K562 (cell line): ENCODE data around the gene DHODH. TPM values are rescaled to one million over a fixed set of nuclear protein-coding genes. Genes with fewer than 3 reads are reported as not detected.
A peak's percentile ranks its signal among the peaks of the same experiment; 100 is the strongest.

Source experiments
- BRD9 ChIP-seq: fragments of 450-650 bp; IDR thresholded peaks from 2 replicates; pipeline ENCODE4 v1.6.1; 2018; ENCODE audit warnings: low read depth; ENCODE audit not compliant: partially characterized antibody
- CHD1 ChIP-seq: fragments of 200-600 bp; sonication (generic); IDR thresholded peaks from one replicate; pipeline ENCODE4 v1.6.1; 2012; ENCODE audit warnings: mild to moderate bottlenecking, moderate library complexity, low read length, inconsistent platforms
- GATA2 ChIP-seq: sonication (generic); formaldehyde crosslinking; IDR thresholded peaks from 2 replicates; pipeline ENCODE4 v1.4.0; 2020; ENCODE audit warnings: mild to moderate bottlenecking, missing genetic modification reagents
- GTF2E2 ChIP-seq: fragments of 200-800 bp; sonication (Bioruptor generic); IDR thresholded peaks from 2 replicates; pipeline ENCODE4 v1.6.1; 2016; ENCODE audit warnings: missing genetic modification characterization, missing compliant biosample characterization
- HDAC3 ChIP-seq: fragments of 450-650 bp; IDR thresholded peaks from 2 replicates; pipeline ENCODE4 v1.6.1; 2018; ENCODE audit warnings: borderline replicate concordance, mild to moderate bottlenecking, moderate library complexity; ENCODE audit not compliant: partially characterized antibody
- MEIS2 ChIP-seq: fragments of 450-650 bp; IDR thresholded peaks from 2 replicates; pipeline ENCODE4 v1.6.1; 2014; ENCODE audit warnings: mild to moderate bottlenecking; ENCODE audit not compliant: partially characterized antibody
- NCOA4 ChIP-seq: fragments of 450-650 bp; IDR thresholded peaks from 2 replicates; pipeline ENCODE4 v1.6.1; 2018; ENCODE audit warnings: mild to moderate bottlenecking; ENCODE audit not compliant: partially characterized antibody
- NR2C2 ChIP-seq, 2 experiments: fragments of 200-800 bp in 1 of 2; sonication (Bioruptor generic) in 1 of 2; sonication (generic) in 1 of 2; formaldehyde crosslinking in 1 of 2; IDR thresholded peaks; 2 replicates each; pipeline versions ENCODE4 v1.6.1 to v1.8.0; 2016 to 2022; ENCODE audit warnings: mild to moderate bottlenecking in 1 of 2, missing compliant biosample characterization in 1 of 2, missing genetic modification characterization in 1 of 2, missing genetic modification reagents in 1 of 2
- SUPT5H ChIP-seq: fragments of 450-650 bp; IDR thresholded peaks from 2 replicates; pipeline ENCODE4 v1.6.1; 2016
- TAF15 ChIP-seq: fragments of 200-400 bp; formaldehyde crosslinking; IDR thresholded peaks from 2 replicates; pipeline ENCODE4 v1.6.1; 2017; ENCODE audit warnings: mild to moderate bottlenecking, low read depth, low read length, moderate library complexity
- TCF3 ChIP-seq: sonication (generic); formaldehyde crosslinking; IDR thresholded peaks from 2 replicates; pipeline ENCODE4 v1.4.0; 2020; ENCODE audit warnings: mild to moderate bottlenecking, missing genetic modification reagents
- TCF7L2 ChIP-seq: fragments of 150-350 bp; IDR thresholded peaks from 2 replicates; pipeline ENCODE4 v1.6.1; 2016; ENCODE audit warnings: low read depth, mild to moderate bottlenecking, low read length, moderate library complexity
- ZFX ChIP-seq: sonication (generic); formaldehyde crosslinking; IDR thresholded peaks from 2 replicates; pipeline ENCODE4 v1.8.0; 2022; ENCODE audit warnings: mild to moderate bottlenecking, missing genetic modification reagents, moderate library complexity
- ZNF165 ChIP-seq: fragments of 250-450 bp; sonication (Bioruptor Pico); IDR thresholded peaks from 2 replicates; pipeline ENCODE4 v1.4.0; 2020; ENCODE audit warnings: borderline replicate concordance
- polyA plus RNA-seq, 8 experiments: library from polyadenylated mRNA; depleted of rRNA in 4 of 8; stranded (reverse) in 5 of 8; unstranded in 3 of 8; fragments of >200 nt; fragmentation: Nextera tagmentation in 2 of 8; fragmentation: Illumina TruSeq in 1 of 8; extraction: Ambion mirVana in 2 of 8; extraction: Trizol in 1 of 8; gene quantifications; 2 replicates each; pipeline versions ENCODE4 v1.2.1 to v1.2.3, GENCODE V29; 2011 to 2014; ENCODE audit warnings: inconsistent platforms in 1 of 8, missing spikeins in 1 of 8
- total RNA-seq, 7 experiments: library from RNA; depleted of rRNA in 6 of 7; stranded (reverse); fragments of >200 nt in 6 of 7; fragmentation: Illumina TruSeq in 2 of 7; extraction: Trizol in 2 of 7; gene quantifications; 2 replicates each; pipeline versions ENCODE4 v1.2.1 to v1.2.3, GENCODE V29; 2011 to 2021; ENCODE audit warnings: low replicate concordance in 1 of 7
- TF ChIP-seq, protein P1 (sequence below): fragments of 450-650 bp; formaldehyde crosslinking; IDR thresholded peaks from 2 replicates; pipeline ENCODE4 v1.4.0; 2020; ENCODE audit warnings: mild to moderate bottlenecking, mixed read lengths
- TF ChIP-seq, protein P2 (sequence below), 3 experiments: IDR thresholded peaks in 2 of 3; conservative IDR thresholded peaks in 1 of 3; 2 replicates each; pipeline ENCODE4 v1.5.1; 2011 to 2012; ENCODE audit warnings: low read length in 3 of 3, mild to moderate bottlenecking in 3 of 3, control low read depth in 2 of 3, improper control_type of control experiment in 1 of 3, inconsistent platforms in 1 of 3, low read depth in 1 of 3, mixed read lengths in 1 of 3, moderate library complexity in 1 of 3; ENCODE audit not compliant: insufficient read depth in 2 of 3
- TF ChIP-seq, protein P3 (sequence below), 2 experiments: fragments of 450-650 bp; IDR thresholded peaks; 2 replicates each; pipeline ENCODE4 v1.6.1; 2016
- TF ChIP-seq, protein P4 (sequence below): sonication (generic); formaldehyde crosslinking; IDR thresholded peaks from 2 replicates; pipeline ENCODE4 v1.9.0; 2022; ENCODE audit warnings: mild to moderate bottlenecking, missing genetic modification reagents

The DHODH gene
- total and polyA plus RNA-seq, 9 of the 15 experiments (the other 6 are each of a cell fraction or from before 2014, with no cell fraction given) = 4.3 to 19.9 (median 12.7) TPM

DNA sequence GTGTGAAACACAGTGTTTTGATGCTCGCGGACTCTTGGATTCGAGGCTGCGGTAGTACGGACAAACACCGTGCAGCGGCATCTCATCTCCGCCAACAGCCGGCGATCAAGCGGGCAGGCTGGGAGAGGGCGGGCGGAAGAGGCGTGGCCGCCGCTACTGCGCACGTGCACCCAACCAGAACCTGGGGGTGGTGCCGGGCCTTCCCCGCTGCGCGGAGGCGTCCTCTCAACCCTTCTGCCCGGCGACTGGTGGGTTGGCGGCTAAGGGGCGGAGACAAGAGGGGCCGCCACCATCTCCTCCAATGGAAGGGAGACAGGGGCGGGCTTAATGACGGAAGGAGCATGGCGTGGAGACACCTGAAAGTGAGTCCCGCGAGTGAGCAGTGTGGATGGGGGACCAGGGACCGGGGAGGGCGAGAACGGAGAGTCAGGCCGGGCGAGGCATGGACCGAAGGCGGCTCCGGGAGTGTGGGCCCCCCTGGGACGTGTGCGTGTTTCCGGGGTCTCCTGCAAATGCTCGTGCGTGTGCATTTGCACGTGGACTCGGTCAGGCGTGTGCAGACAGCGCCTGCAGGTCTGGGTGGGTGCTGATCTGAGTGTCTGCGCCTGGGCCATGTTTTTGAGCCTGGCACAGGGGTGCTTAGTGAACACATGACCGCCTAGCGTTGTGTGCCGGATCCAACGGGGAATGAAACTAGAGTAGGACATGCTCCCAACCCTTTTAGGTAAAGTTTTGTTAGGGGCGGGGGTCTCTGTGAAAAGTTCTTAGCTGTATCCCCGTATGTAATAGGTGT is at the start of gene DHODH (continued):
- TF ChIP-seq ZNF165 (CRISPR knock-in tag) (no peak), TCF7L2 (no peak), GATA2 (CRISPR knock-in tag) (no peak), GTF2E2 (tag) (no peak), NR2C2 (CRISPR knock-in tag; IDR thresholded peaks at IDR 0.05) (no peak), NR2C2 (tag; IDR thresholded peaks at IDR 0.05) (peak; percentile 10; the same call in 1 of the 2 replicates), MEIS2 (peak; percentile 62), CHD1 (peak; percentile 48), HDAC3 (no peak), TCF3 (0 out of 2 replicates have a peak, but pooled peaks have one; percentile 16), TAF15 (no peak), ZFX (peak; percentile 46; the same call in 1 of the 2 replicates), SUPT5H (peak; percentile 83), NCOA4 (no peak), BRD9 (no peak)
- TF ChIP-seq, protein P1, sequence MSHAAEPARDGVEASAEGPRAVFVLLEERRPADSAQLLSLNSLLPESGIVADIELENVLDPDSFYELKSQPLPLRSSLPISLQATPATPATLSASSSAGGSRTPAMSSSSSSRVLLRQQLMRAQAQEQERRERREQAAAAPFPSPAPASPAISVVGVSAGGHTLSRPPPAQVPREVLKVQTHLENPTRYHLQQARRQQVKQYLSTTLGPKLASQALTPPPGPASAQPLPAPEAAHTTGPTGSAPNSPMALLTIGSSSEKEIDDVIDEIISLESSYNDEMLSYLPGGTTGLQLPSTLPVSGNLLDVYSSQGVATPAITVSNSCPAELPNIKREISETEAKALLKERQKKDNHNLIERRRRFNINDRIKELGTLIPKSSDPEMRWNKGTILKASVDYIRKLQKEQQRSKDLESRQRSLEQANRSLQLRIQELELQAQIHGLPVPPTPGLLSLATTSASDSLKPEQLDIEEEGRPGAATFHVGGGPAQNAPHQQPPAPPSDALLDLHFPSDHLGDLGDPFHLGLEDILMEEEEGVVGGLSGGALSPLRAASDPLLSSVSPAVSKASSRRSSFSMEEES (CRISPR knock-in tag) = no peak
- TF ChIP-seq, protein P2, sequence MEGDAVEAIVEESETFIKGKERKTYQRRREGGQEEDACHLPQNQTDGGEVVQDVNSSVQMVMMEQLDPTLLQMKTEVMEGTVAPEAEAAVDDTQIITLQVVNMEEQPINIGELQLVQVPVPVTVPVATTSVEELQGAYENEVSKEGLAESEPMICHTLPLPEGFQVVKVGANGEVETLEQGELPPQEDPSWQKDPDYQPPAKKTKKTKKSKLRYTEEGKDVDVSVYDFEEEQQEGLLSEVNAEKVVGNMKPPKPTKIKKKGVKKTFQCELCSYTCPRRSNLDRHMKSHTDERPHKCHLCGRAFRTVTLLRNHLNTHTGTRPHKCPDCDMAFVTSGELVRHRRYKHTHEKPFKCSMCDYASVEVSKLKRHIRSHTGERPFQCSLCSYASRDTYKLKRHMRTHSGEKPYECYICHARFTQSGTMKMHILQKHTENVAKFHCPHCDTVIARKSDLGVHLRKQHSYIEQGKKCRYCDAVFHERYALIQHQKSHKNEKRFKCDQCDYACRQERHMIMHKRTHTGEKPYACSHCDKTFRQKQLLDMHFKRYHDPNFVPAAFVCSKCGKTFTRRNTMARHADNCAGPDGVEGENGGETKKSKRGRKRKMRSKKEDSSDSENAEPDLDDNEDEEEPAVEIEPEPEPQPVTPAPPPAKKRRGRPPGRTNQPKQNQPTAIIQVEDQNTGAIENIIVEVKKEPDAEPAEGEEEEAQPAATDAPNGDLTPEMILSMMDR (IDR thresholded peaks at IDR 0.05 in 2 of 3, conservative IDR thresholded peaks at IDR 0.05 in 1 of 3; ENCODE audit: insufficient read depth in 2 of 3, low read depth in 1 of 3, low read length in 3 of 3) = peak in 1 of 3 experiments; percentile 18; a peak in 2 of 6 replicates
- TF ChIP-seq, protein P3, sequence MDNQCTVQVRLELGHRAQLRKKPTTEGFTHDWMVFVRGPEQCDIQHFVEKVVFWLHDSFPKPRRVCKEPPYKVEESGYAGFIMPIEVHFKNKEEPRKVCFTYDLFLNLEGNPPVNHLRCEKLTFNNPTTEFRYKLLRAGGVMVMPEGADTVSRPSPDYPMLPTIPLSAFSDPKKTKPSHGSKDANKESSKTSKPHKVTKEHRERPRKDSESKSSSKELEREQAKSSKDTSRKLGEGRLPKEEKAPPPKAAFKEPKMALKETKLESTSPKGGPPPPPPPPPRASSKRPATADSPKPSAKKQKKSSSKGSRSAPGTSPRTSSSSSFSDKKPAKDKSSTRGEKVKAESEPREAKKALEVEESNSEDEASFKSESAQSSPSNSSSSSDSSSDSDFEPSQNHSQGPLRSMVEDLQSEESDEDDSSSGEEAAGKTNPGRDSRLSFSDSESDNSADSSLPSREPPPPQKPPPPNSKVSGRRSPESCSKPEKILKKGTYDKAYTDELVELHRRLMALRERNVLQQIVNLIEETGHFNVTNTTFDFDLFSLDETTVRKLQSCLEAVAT (IDR thresholded peaks at IDR 0.05) = no peak
- TF ChIP-seq, protein P4, sequence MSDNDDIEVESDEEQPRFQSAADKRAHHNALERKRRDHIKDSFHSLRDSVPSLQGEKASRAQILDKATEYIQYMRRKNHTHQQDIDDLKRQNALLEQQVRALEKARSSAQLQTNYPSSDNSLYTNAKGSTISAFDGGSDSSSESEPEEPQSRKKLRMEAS (CRISPR knock-in tag) = peak; percentile 89
